DMS79 treated with DMSO at 0.1 percent for 48 hours (cell line): ENCODE measurements around the gene FAM163B.
A peak's percentile ranks its signal among the peaks of the same experiment; 100 is the strongest.
"Not testable (repeated sequence)": the region's sequence is repeated elsewhere in the genome, so short reads cannot be mapped to it uniquely, and the experiment has no call there.

Experiments
- DNase-seq: peaks from one replicate; lab custom pipeline; 2025; lab: John Stamatoyannopoulos, UW

The FAM163B gene

GRCh38 chr9:133639613-133640012 lies 30.4 kb upstream of the FAM163B start:
- no peak for DNase-seq

- DNase-seq: no peak
Observed at GRCh38 chr9:133638711-133639110, 29.5 kb upstream of the FAM163B start.

- DNase-seq: no peak
Observed at GRCh38 chr9:133638076-133638475, 28.9 kb upstream of the FAM163B start.

- no peak for DNase-seq
Observed at GRCh38 chr9:133637451-133638055, 28.4 kb upstream of the FAM163B start.

- DNase-seq: no peak
Observed at GRCh38 chr9:133636902-133637301, 27.7 kb upstream of the FAM163B start.

GRCh38 chr9:133635533-133636531 lies 26.6 kb upstream of the FAM163B start, which contains the start of gene DBH:
Gene DBH (plus strand): TSS chr9:133636363. CDS start chr9:133636372, 9 bp downstream.
- DNase-seq: no peak

GRCh38 chr9:133635098-133635497 lies 25.9 kb upstream of the FAM163B start:
- no peak for DNase-seq

- DNase-seq: peak; percentile 71
Observed at GRCh38 chr9:133634081-133634691, 25.0 kb upstream of the FAM163B start.

- no peak for DNase-seq
Observed at GRCh38 chr9:133633681-133634080, 24.5 kb upstream of the FAM163B start.

GRCh38 chr9:133632806-133633680 lies 23.9 kb upstream of the FAM163B start:
- peak; percentile 77 for DNase-seq

GRCh38 chr9:133631111-133631510 lies 21.9 kb upstream of the FAM163B start:
- DNase-seq: no peak

GRCh38 chr9:133629221-133630110 lies 20.3 kb upstream of the FAM163B start:
- no peak for DNase-seq

- DNase-seq: no peak
Observed at GRCh38 chr9:133628766-133629165, 19.6 kb upstream of the FAM163B start.

- DNase-seq: no peak
Observed at GRCh38 chr9:133627341-133627740, 18.2 kb upstream of the FAM163B start.

- DNase-seq: not testable (repeated sequence)
Observed at GRCh38 chr9:133626008-133626407, 16.8 kb upstream of the FAM163B start.

GRCh38 chr9:133622555-133622954 lies 13.4 kb upstream of the FAM163B start:
- no peak for DNase-seq

GRCh38 chr9:133621725-133622267 lies 12.6 kb upstream of the FAM163B start:
- no peak for DNase-seq

GRCh38 chr9:133619791-133620190 lies 10.6 kb upstream of the FAM163B start:
- no peak for DNase-seq

GRCh38 chr9:133618726-133619125 lies 9.5 kb upstream of the FAM163B start:
- no peak for DNase-seq
